B cell (primary cell): ENCODE measurements around the gene RNF212B.

Source experiments
- CTCF ChIP-seq: fragments of 200-600 bp; IDR thresholded peaks from one replicate; pipeline ENCODE4 v1.8.0; 2022; ENCODE audit warnings: antibody characterized with exemption, mild to moderate bottlenecking
- EZH2 ChIP-seq: IDR thresholded peaks from 2 replicates; pipeline ENCODE4 v1.6.1; 2012; ENCODE audit warnings: borderline replicate concordance, low read depth, mild to moderate bottlenecking, moderate library complexity, low read length; ENCODE audit not compliant: insufficient read depth, poor library complexity, severe bottlenecking

GRCh38 chr14:23301969-23302289 is 64.2 kb downstream of the RNF212B start:
- TF ChIP-seq CTCF (no peak), EZH2 (no peak)
